ENCODE results near the gene SPINK9. TPM values are rescaled to one million over a fixed set of nuclear protein-coding genes. Genes with fewer than 3 reads are reported as not detected.

SPINK9 gene
- total and polyA plus RNA-seq, 4 experiments from 2014 or later, result not detected

- H3K36me3 ChIP-seq (ENCODE audit: insufficient read depth, low read length), result no peaks in the 10 kb centered on the region
- Mint-ChIP-seq H3K9me3 (peaks cover 0 to 20% (median 12%) of the 10 kb centered on the region in 8 donors), H3K27ac (no peak overlapping the region), H3K4me3 (no peak overlapping the region), H3K36me3 (peaks cover 0 to 3% of the 10 kb centered on the region in 2 donors), H3K27me3 (peaks cover 0 to 4% of the 10 kb centered on the region in 2 donors), H3K4me1 (no peaks in the 10 kb centered on the region)
- ChIA-PET CTCF (ENCODE audit: partially characterized antibody) (no interaction called here), POLR2A (ENCODE audit: partially characterized antibody) (no interaction called here)
- H3K27me3 ChIP-seq (ENCODE audit: insufficient read depth, low read length), result no peaks in the 10 kb centered on the region
- H3K9me3 ChIP-seq (ENCODE audit: control insufficient read depth in 1 of 2, low read length in 2 of 2), result no peaks in the 10 kb centered on the region
- no peak overlapping the region for H3K4me3 ChIP-seq (ENCODE audit: low read length in 2 of 2)
- H3K4me1 ChIP-seq (ENCODE audit: insufficient read depth, low read length), result no peaks in the 10 kb centered on the region
- intact Hi-C loops (cut with micrococcal nuclease), result no loop called here
- no peak for DNase-seq
- H3K27ac ChIP-seq (ENCODE audit: low read depth, low read length), result no peak overlapping the region
Measured at GRCh38 chr5:148368299-148368698, 32.9 kb downstream of the SPINK9 start.

- no peaks in the 10 kb centered on the region for H3K4me1 Mint-ChIP-seq
- peaks cover 1 to 8% of the 10 kb centered on the region in 2 donors for H3K36me3 Mint-ChIP-seq
- Histone ChIP-seq H3K9me3 (ENCODE audit: control insufficient read depth in 1 of 2, low read length in 2 of 2) (no peaks in the 10 kb centered on the region), H3K4me1 (ENCODE audit: insufficient read depth, low read length) (no peaks in the 10 kb centered on the region), H3K27me3 (ENCODE audit: insufficient read depth, low read length) (no peaks in the 10 kb centered on the region), H3K36me3 (ENCODE audit: insufficient read depth, low read length) (no peaks in the 10 kb centered on the region), H3K4me3 (ENCODE audit: low read length in 2 of 2) (no peak overlapping the region), H3K27ac (ENCODE audit: low read depth, low read length) (no peak overlapping the region)
- H3K4me3 Mint-ChIP-seq, result no peak overlapping the region
- CTCF ChIA-PET (ENCODE audit: partially characterized antibody), result no interaction called here
- H3K27ac Mint-ChIP-seq, result no peak overlapping the region
- intact Hi-C loops (cut with micrococcal nuclease), result no loop called here
- POLR2A ChIA-PET (ENCODE audit: partially characterized antibody), result no interaction called here
- peaks cover 0 to 20% (median 12%) of the 10 kb centered on the region in 8 donors for H3K9me3 Mint-ChIP-seq
- peaks cover 0 to 4% of the 10 kb centered on the region in 2 donors for H3K27me3 Mint-ChIP-seq
- no peak for DNase-seq
Measured at GRCh38 chr5:148372166-148372725, 36.9 kb downstream of the SPINK9 start.

GRCh38 chr5:148372893-148373292 is 37.5 kb downstream of the SPINK9 start:
- Mint-ChIP-seq H3K36me3 (peaks cover 2 to 12% of the 10 kb centered on the region in 2 donors), H3K4me3 (no peak overlapping the region), H3K27me3 (peaks cover 0 to 4% of the 10 kb centered on the region in 2 donors), H3K9me3 (peaks cover 0 to 16% (median 11%) of the 10 kb centered on the region in 8 donors), H3K4me1 (no peaks in the 10 kb centered on the region), H3K27ac (no peak overlapping the region)
- Histone ChIP-seq H3K36me3 (ENCODE audit: insufficient read depth, low read length) (no peaks in the 10 kb centered on the region), H3K27me3 (ENCODE audit: insufficient read depth, low read length) (no peaks in the 10 kb centered on the region), H3K4me3 (ENCODE audit: low read length in 2 of 2) (no peak overlapping the region), H3K27ac (ENCODE audit: low read depth, low read length) (no peak overlapping the region), H3K9me3 (ENCODE audit: control insufficient read depth in 1 of 2, low read length in 2 of 2) (no peaks in the 10 kb centered on the region), H3K4me1 (ENCODE audit: insufficient read depth, low read length) (no peaks in the 10 kb centered on the region)
- intact Hi-C loops (cut with micrococcal nuclease), result no loop called here
- CTCF ChIA-PET (ENCODE audit: partially characterized antibody), result interaction anchor here (1.2 to 2.7 kb wide), 2 partner anchors 58 to 71 kb away, joined by 3 to 15 read pairs; no protein-coding TSS in a partner anchor
- no peak for DNase-seq
- POLR2A ChIA-PET (ENCODE audit: partially characterized antibody), result no interaction called here

- Mint-ChIP-seq H3K4me3 (no peak overlapping the region), H3K4me1 (peaks cover 0 to 8% (median 4%) of the 10 kb centered on the region in 4 donors), H3K27ac (no peak overlapping the region), H3K36me3 (peaks cover 4 to 19% of the 10 kb centered on the region in 2 donors), H3K9me3 (peaks cover 0 to 5% (median 0%) of the 10 kb centered on the region in 8 donors), H3K27me3 (peaks cover 0 to under 1% of the 10 kb centered on the region in 2 donors)
- Histone ChIP-seq H3K4me1 (ENCODE audit: insufficient read depth, low read length) (no peaks in the 10 kb centered on the region), H3K36me3 (ENCODE audit: insufficient read depth, low read length) (no peaks in the 10 kb centered on the region), H3K9me3 (ENCODE audit: control insufficient read depth in 1 of 2, low read length in 2 of 2) (no peaks in the 10 kb centered on the region), H3K4me3 (ENCODE audit: low read length in 2 of 2) (no peak overlapping the region), H3K27ac (ENCODE audit: low read depth, low read length) (no peak overlapping the region), H3K27me3 (ENCODE audit: insufficient read depth, low read length) (no peaks in the 10 kb centered on the region)
- POLR2A ChIA-PET (ENCODE audit: partially characterized antibody), result no interaction called here
- intact Hi-C loops (cut with micrococcal nuclease), result loop anchor here (1.0 kb wide), 2 partner anchors 61 to 85 kb away; no protein-coding TSS in a partner anchor
- CTCF ChIA-PET (ENCODE audit: partially characterized antibody), result interaction anchor here (0.8 to 2.8 kb wide), 12 partner anchors 8 to 356 kb away, joined by 3 to 15 read pairs (median 4); no protein-coding TSS in a partner anchor
- peak in 4 of 5 donors; percentile 6 to 27 (median 17) for DNase-seq
Measured at GRCh38 chr5:148374690-148375360, 39.5 kb downstream of the SPINK9 start.

- Mint-ChIP-seq H3K36me3 (peaks cover 4 to 19% of the 10 kb centered on the region in 2 donors), H3K4me3 (no peak overlapping the region), H3K27ac (no peak overlapping the region), H3K27me3 (no peaks in the 10 kb centered on the region), H3K9me3 (peaks cover 0 to 5% (median 0%) of the 10 kb centered on the region in 8 donors), H3K4me1 (peaks cover 0 to 11% (median 9%) of the 10 kb centered on the region in 4 donors)
- intact Hi-C loops (cut with micrococcal nuclease), result no loop called here
- no peak overlapping the region for H3K4me3 ChIP-seq (ENCODE audit: low read length in 2 of 2)
- no peaks in the 10 kb centered on the region for H3K27me3 ChIP-seq (ENCODE audit: insufficient read depth, low read length)
- CTCF ChIA-PET (ENCODE audit: partially characterized antibody), result interaction anchor here (1.1 to 2.8 kb wide), 2 partner anchors 62 to 196 kb away, joined by 3 to 14 read pairs; no protein-coding TSS in a partner anchor
- H3K9me3 ChIP-seq (ENCODE audit: control insufficient read depth in 1 of 2, low read length in 2 of 2), result no peaks in the 10 kb centered on the region
- DNase-seq, result no peak
- no peaks in the 10 kb centered on the region for H3K4me1 ChIP-seq (ENCODE audit: insufficient read depth, low read length)
- H3K27ac ChIP-seq (ENCODE audit: low read depth, low read length), result no peak overlapping the region
- POLR2A ChIA-PET (ENCODE audit: partially characterized antibody), result no interaction called here
- H3K36me3 ChIP-seq (ENCODE audit: insufficient read depth, low read length), result no peaks in the 10 kb centered on the region
Measured at GRCh38 chr5:148376198-148376597, 40.8 kb downstream of the SPINK9 start.

GRCh38 chr5:148378670-148379069 is 43.3 kb downstream of the SPINK9 start:
- Mint-ChIP-seq H3K27ac (peak overlapping the region in 1 of 7 donors; percentile 88), H3K36me3 (peaks cover 5 to 19% of the 10 kb centered on the region in 2 donors), H3K9me3 (peaks cover 0 to 5% (median 0%) of the 10 kb centered on the region in 8 donors), H3K4me1 (peaks cover 5 to 22% (median 17%) of the 10 kb centered on the region in 4 donors), H3K27me3 (no peaks in the 10 kb centered on the region), H3K4me3 (no peak overlapping the region)
- Histone ChIP-seq H3K4me3 (ENCODE audit: low read length in 2 of 2) (no peak overlapping the region), H3K36me3 (ENCODE audit: insufficient read depth, low read length) (no peaks in the 10 kb centered on the region), H3K4me1 (ENCODE audit: insufficient read depth, low read length) (peaks cover 10% of the 10 kb centered on the region), H3K9me3 (ENCODE audit: control insufficient read depth in 1 of 2, low read length in 2 of 2) (no peaks in the 10 kb centered on the region), H3K27me3 (ENCODE audit: insufficient read depth, low read length) (no peaks in the 10 kb centered on the region), H3K27ac (ENCODE audit: low read depth, low read length) (no peak overlapping the region)
- no peak for DNase-seq
- CTCF ChIA-PET (ENCODE audit: partially characterized antibody), result no interaction called here
- POLR2A ChIA-PET (ENCODE audit: partially characterized antibody), result no interaction called here
- intact Hi-C loops (cut with micrococcal nuclease), result no loop called here

GRCh38 chr5:148379340-148379739 is 44.0 kb downstream of the SPINK9 start:
- H3K4me3 Mint-ChIP-seq, result no peak overlapping the region
- DNase-seq, result no peak
- H3K4me1 Mint-ChIP-seq, result peaks cover 9 to 29% (median 23%) of the 10 kb centered on the region in 4 donors
- intact Hi-C loops (cut with micrococcal nuclease), result no loop called here
- H3K27me3 Mint-ChIP-seq, result no peaks in the 10 kb centered on the region
- peaks cover 11% of the 10 kb centered on the region for H3K4me1 ChIP-seq (ENCODE audit: insufficient read depth, low read length)
- no peaks in the 10 kb centered on the region for H3K36me3 ChIP-seq (ENCODE audit: insufficient read depth, low read length)
- no peaks in the 10 kb centered on the region for H3K27me3 ChIP-seq (ENCODE audit: insufficient read depth, low read length)
- H3K27ac Mint-ChIP-seq, result peak overlapping the region in 2 of 7 donors; percentile 25 to 37
- H3K36me3 Mint-ChIP-seq, result peaks cover 10 to 19% of the 10 kb centered on the region in 2 donors
- H3K9me3 ChIP-seq (ENCODE audit: control insufficient read depth in 1 of 2, low read length in 2 of 2), result no peaks in the 10 kb centered on the region
- no peak overlapping the region for H3K4me3 ChIP-seq (ENCODE audit: low read length in 2 of 2)
- POLR2A ChIA-PET (ENCODE audit: partially characterized antibody), result no interaction called here
- no peak overlapping the region for H3K27ac ChIP-seq (ENCODE audit: low read depth, low read length)
- peaks cover 0 to 5% (median 0%) of the 10 kb centered on the region in 8 donors for H3K9me3 Mint-ChIP-seq
- CTCF ChIA-PET (ENCODE audit: partially characterized antibody), result no interaction called here

All from CD4-positive, alpha-beta memory T cell (primary cell).